Suppressor macrophage (primary cell): ENCODE results near the gene ZNF562.

Experiments
- DNase-seq, 4 experiments: peaks; one replicate each; pipeline ENCODE4 v3.0.0-alpha.2; 2020 to 2022

The ZNF562 gene

GRCh38 chr19:9644472-9644871 lies 30.4 kb downstream of the ZNF562 start:
- no peak for DNase-seq

- DNase-seq, result no peak
Observed at GRCh38 chr19:9641810-9642209, 33.1 kb downstream of the ZNF562 start.

DNA sequence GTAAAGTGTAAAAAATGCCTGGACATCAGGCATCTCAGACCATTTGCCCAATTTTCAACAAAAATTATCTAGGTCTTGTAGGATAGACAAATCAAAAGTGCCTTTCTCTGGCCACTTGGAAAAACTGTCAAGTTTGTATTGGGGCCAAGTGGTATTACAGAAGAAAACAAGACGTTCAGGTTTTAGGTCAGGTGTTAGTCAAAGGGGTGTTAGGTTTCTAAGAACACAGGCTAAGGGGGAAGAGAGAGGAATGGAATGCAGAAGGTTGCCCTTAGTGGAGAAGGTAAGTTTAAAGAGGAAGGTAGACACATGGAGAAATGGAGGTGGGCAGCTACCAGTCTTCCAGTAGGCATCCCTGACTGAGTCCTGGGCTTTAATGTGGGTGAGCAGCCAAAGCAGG lies 33.9 kb downstream of the ZNF562 start:
- no peak for DNase-seq

- no peak for DNase-seq
Observed at GRCh38 chr19:9636018-9636417, 38.9 kb downstream of the ZNF562 start.

DNA sequence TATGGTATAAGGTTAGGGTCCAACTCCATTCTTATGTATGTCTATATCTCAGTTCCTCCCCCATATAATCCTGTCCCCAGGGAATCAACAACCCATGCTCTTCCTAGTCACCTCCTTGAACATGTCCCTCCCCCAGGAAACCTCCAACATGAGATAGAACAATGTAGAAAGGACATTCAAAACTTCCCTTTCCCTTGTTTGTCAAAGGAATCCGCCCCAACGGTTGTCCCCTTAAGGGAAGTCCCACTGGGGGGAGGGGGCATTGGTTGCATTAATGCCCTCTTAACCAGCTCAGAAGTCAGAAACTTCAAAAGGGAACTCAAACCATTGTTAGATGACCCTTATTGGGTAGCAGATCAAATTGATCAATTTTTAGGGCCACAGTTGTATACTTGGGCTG lies 47.0 kb downstream of the ZNF562 start:
- peak in 3 of 4 experiments; percentile 13 to 51 (median 20) for DNase-seq

DNA sequence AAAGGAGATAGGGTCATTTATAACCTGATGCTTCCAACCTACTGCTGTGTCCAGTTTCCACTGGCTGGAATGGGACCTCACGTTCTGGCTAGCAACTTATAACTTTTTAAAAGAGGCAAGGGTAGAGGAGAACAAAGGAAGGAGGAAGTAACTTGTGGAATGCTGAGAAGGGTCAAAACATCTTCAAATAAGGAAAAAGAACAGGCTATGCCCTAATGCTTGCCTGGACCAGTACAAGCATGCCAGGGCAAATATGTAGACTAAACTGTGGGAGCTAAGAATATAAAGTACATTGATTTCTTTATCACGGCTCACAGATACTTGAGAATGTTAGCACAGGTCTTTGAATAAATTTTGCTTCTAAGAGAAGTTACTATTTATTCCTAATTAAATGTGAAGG lies 52.4 kb downstream of the ZNF562 start:
- DNase-seq, result peak; percentile 8 to 44 (median 14)

GRCh38 chr19:9621156-9622037 lies 53.5 kb downstream of the ZNF562 start, which contains the start of gene ZNF561:
Gene ZNF561 (minus strand): TSS chr19:9621232. CDS start chr19:9619456, 1,776 bp downstream.
- DNase-seq, result peak; percentile 92 to 95 (median 94)

DNA sequence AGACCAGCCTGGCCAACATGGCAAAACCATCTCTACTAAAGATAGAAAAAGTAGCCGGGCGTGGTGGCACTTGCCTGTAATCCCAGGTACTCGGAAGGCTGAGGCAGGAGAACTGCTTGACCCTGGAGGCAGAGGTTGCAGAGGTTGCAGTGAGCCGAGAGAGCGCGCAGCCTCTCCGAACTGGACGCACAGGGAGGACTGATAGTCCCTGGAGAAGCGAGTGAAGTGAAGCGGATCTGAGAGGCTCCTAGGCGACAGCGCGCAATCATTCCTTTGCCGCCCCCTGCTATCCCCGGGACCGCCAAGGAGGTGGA lies 54.1 kb downstream of the ZNF562 start:
- no peak for DNase-seq

- DNase-seq, result no peak
Observed at GRCh38 chr19:9615844-9616243, 59.1 kb downstream of the ZNF562 start.

GRCh38 chr19:9610484-9611113 lies 64.3 kb downstream of the ZNF562 start:
- no peak for DNase-seq

DNA sequence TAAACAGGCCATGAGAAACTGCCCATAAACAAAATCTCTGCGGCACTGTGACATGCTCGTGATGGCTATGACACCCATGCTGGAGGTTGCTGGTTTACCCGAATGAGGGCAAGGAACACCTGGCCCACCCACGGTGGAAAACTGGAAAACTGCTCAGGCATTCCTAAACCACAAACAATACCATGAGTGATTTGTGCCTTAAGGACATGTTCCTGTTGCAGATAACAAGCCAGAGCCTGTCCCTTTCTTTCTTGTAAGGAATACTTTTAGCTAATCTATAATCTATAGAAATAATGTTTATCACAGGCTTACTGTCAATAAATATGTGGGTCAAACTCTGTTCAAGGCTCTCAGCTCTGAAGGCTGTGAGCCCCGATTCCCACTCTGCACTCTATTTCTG lies 66.0 kb downstream of the ZNF562 start:
- no peak for DNase-seq

DNA sequence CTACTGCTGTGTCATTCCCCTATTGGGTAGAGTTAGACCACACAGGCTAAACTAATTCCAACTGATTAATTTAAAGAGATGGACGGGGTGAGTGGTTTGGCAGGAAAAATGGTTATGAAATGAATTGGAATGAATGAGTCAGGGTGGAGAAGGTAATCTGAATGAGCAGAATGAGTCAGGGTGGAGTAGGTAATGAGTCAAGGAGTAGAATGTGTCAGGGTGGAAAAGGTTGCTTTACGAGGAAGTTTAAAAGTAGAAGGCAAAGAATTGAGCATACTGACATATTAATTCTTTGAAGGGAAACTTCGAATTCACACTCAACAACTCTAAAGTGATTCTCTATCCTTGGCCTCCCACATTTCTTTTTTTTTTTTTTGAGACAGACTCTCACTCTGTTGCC lies 77.9 kb downstream of the ZNF562 start:
- no peak for DNase-seq
